Stomach (tissue), 4 donors: ENCODE results near the gene NTMT2.

Experiments
- EP300 ChIP-seq: sonication (generic); formaldehyde crosslinking; IDR thresholded peaks from one replicate; pipeline ENCODE4 v1.6.1; 2017; ENCODE audit warnings: antibody characterized with exemption
- POLR2A ChIP-seq, 4 donors: fragments of 450-650 bp; IDR thresholded peaks; one replicate each; pipeline ENCODE4 v1.6.1; 2016; ENCODE audit warnings: antibody characterized with exemption in 4 of 4, control low read depth in 2 of 4, mild to moderate bottlenecking in 1 of 4, moderate library complexity in 1 of 4
- POLR2AphosphoS5 ChIP-seq, 3 donors: sonication (generic); formaldehyde crosslinking; IDR thresholded peaks; one replicate each; pipeline ENCODE4 v1.6.1; 2016; ENCODE audit warnings: antibody characterized with exemption in 3 of 3
- TF ChIP-seq, protein P1 (sequence below), 7 experiments: fragments of 450-650 bp in 4 of 7; fragments of 200-600 bp in 3 of 7; sonication (generic) in 3 of 7; IDR thresholded peaks; one replicate each; pipeline ENCODE4 v1.5.1; 2016 to 2019; ENCODE audit warnings: antibody characterized with exemption in 7 of 7, control low read depth in 2 of 7, mild to moderate bottlenecking in 1 of 7

- TF ChIP-seq, protein P1, sequence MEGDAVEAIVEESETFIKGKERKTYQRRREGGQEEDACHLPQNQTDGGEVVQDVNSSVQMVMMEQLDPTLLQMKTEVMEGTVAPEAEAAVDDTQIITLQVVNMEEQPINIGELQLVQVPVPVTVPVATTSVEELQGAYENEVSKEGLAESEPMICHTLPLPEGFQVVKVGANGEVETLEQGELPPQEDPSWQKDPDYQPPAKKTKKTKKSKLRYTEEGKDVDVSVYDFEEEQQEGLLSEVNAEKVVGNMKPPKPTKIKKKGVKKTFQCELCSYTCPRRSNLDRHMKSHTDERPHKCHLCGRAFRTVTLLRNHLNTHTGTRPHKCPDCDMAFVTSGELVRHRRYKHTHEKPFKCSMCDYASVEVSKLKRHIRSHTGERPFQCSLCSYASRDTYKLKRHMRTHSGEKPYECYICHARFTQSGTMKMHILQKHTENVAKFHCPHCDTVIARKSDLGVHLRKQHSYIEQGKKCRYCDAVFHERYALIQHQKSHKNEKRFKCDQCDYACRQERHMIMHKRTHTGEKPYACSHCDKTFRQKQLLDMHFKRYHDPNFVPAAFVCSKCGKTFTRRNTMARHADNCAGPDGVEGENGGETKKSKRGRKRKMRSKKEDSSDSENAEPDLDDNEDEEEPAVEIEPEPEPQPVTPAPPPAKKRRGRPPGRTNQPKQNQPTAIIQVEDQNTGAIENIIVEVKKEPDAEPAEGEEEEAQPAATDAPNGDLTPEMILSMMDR (IDR thresholded peaks at IDR 0.05) = no peak
- TF ChIP-seq POLR2A (IDR thresholded peaks at IDR 0.05) = no peak
- TF ChIP-seq EP300 = no peak
- TF ChIP-seq POLR2AphosphoS5 (IDR thresholded peaks at IDR 0.05) = no peak
These were observed 55.0 kb downstream of the NTMT2 start for GRCh38 chr1:170200621-170201397.
